ENCODE data around the gene BMP5. TPM values are rescaled to one million over a fixed set of nuclear protein-coding genes. Genes with fewer than 3 reads are reported as not detected.

BMP5 gene
- total and polyA plus RNA-seq, 9 of the 15 experiments (the other 6 are each of a cell fraction or from before 2014, with no cell fraction given) = not detected

DNA sequence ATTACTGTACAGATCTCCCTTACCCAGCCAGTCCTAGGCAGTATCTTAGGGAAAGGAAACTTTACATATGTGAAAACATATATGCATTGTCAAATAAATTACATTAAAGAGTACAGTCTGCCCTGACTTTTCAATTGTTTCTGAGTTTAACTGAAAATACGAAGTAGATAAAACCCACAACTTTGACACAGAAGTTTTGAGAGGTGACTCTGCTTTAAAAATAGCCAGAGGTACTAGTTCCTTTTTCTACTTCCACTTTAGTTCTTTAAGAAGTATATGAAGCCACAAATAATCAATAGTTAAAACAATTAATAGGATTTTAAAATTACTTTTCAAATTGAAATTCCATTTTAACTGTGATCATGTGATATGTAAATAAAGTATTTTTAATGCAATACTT is 62.9 kb downstream of the BMP5 start (continued):
- TF ChIP-seq, protein P1, sequence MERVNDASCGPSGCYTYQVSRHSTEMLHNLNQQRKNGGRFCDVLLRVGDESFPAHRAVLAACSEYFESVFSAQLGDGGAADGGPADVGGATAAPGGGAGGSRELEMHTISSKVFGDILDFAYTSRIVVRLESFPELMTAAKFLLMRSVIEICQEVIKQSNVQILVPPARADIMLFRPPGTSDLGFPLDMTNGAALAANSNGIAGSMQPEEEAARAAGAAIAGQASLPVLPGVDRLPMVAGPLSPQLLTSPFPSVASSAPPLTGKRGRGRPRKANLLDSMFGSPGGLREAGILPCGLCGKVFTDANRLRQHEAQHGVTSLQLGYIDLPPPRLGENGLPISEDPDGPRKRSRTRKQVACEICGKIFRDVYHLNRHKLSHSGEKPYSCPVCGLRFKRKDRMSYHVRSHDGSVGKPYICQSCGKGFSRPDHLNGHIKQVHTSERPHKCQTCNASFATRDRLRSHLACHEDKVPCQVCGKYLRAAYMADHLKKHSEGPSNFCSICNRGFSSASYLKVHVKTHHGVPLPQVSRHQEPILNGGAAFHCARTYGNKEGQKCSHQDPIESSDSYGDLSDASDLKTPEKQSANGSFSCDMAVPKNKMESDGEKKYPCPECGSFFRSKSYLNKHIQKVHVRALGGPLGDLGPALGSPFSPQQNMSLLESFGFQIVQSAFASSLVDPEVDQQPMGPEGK (CRISPR knock-in tag; IDR thresholded peaks at IDR 0.05; ENCODE audit: borderline replicate concordance) = no peak
- TF ChIP-seq HIVEP1 (CRISPR knock-in tag; IDR thresholded peaks at IDR 0.05) (no peak), ELF1 (tag; IDR thresholded peaks at IDR 0.05) (no peak), POLR2AphosphoS5 (IDR thresholded peaks at IDR 0.05; ENCODE audit: control insufficient read depth, insufficient read depth, low read depth, low read length) (no peak), ARNT (IDR thresholded peaks at IDR 0.05) (no peak), ZNF197 (CRISPR knock-in tag; IDR thresholded peaks at IDR 0.05; ENCODE audit: low read depth) (no peak), ETV6 (IDR thresholded peaks at IDR 0.05; ENCODE audit: borderline replicate concordance in 1 of 2, low read depth in 2 of 2, low read length in 1 of 2) (no peak), ETV6 (CRISPR knock-in tag; IDR thresholded peaks at IDR 0.05; ENCODE audit: borderline replicate concordance) (no peak), SIRT6 (IDR thresholded peaks at IDR 0.05; ENCODE audit: low read depth, low read length) (no peak)
- TF ChIP-seq, protein P2, sequence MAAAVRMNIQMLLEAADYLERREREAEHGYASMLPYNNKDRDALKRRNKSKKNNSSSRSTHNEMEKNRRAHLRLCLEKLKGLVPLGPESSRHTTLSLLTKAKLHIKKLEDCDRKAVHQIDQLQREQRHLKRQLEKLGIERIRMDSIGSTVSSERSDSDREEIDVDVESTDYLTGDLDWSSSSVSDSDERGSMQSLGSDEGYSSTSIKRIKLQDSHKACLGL (CRISPR knock-in tag; IDR thresholded peaks at IDR 0.05; ENCODE audit: borderline replicate concordance, poor library complexity, severe bottlenecking) = no peak

Measured in K562 (cell line).